Skin epidermis (tissue), 12 donors: Measurements from ENCODE around the gene LRRC55.

Source experiments
- H3K27ac ChIP-seq, 21 experiments: fragments of 200-600 bp; sonication (generic) in 11 of 21; one replicate each; pipeline ENCODE4 v1.5.0; 2020; ENCODE audit warnings: mild to moderate bottlenecking in 3 of 21, inconsistent platforms in 2 of 21, moderate library complexity in 2 of 21
- H3K4me3 ChIP-seq, 7 experiments: fragments of 200-600 bp; sonication (generic) in 2 of 7; one replicate each; pipeline ENCODE4 v1.5.0; 2020; ENCODE audit warnings: inconsistent platforms in 2 of 7, mild to moderate bottlenecking in 2 of 7, moderate library complexity in 1 of 7

Gene LRRC55

GRCh38 chr11:57196596-57196995 lies 14.8 kb downstream of the LRRC55 start:
- Histone ChIP-seq H3K27ac (no peak overlapping the region), H3K4me3 (no peak overlapping the region)

GRCh38 chr11:57197762-57198161 lies 16.0 kb downstream of the LRRC55 start:
- Histone ChIP-seq H3K27ac (no peak overlapping the region), H3K4me3 (no peak overlapping the region)

DNA sequence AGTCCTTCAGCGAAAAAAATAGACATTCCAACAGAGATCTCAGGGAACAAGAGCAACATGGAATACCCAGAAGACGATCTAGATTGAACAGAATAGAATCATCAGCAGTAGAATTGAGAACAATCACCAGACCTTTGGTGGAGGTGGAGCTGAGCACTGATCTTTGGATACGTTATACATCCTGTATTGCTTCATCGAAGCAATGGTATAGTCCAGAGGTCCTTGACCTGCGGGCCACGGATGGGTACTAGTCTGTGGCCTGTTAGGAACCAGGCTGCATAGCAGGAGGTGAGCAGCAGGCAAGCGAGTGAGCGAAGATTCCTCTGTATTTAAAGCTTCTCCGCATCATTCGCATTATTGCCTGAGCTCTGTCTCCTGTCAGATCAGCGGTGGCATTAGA lies 17.6 kb downstream of the LRRC55 start:
- Histone ChIP-seq H3K27ac (no peak overlapping the region), H3K4me3 (no peak overlapping the region)

DNA sequence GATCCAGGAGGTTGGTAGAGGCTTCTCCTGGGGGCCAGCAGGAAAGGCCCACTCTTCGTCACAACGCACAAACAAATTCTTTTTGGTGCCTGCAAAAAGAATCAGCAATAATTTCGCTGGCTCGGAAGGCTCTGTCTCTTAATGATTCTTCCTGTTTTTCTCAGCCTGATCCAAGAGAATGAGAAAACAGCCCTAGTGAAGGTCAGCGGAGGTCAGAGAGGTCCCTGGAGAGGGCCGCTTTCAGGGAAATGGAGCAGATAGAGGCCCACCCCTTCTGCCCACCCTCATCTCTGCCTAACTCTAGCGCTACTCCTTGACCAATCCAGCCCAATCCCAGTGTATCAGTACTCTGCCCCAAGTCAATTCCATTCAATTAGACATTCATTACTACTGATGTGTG lies 19.2 kb downstream of the LRRC55 start:
- peak overlapping the region in 3 of 21 experiments; percentile 45 to 64 (median 51) for H3K27ac ChIP-seq
- H3K4me3 ChIP-seq: no peak overlapping the region

GRCh38 chr11:57202281-57202680 lies 20.5 kb downstream of the LRRC55 start:
- peak overlapping the region in 2 of 21 experiments; percentile 35 to 64 for H3K27ac ChIP-seq
- H3K4me3 ChIP-seq: no peak overlapping the region

- Histone ChIP-seq H3K27ac (peak overlapping the region in 4 of 21 experiments; percentile 8 to 35 (median 25)), H3K4me3 (no peak overlapping the region)
These were observed 21.6 kb downstream of the LRRC55 start for GRCh38 chr11:57203359-57203758.

- Histone ChIP-seq H3K27ac (peak overlapping the region in 1 of 21 experiments; percentile 25), H3K4me3 (no peak overlapping the region)
These were observed 22.2 kb downstream of the LRRC55 start for GRCh38 chr11:57203882-57204480.

- peak overlapping the region in 1 of 21 experiments; percentile 14 for H3K27ac ChIP-seq
These were observed 23.4 kb downstream of the LRRC55 start for GRCh38 chr11:57205041-57205641.

GRCh38 chr11:57207168-57207567 lies 25.4 kb downstream of the LRRC55 start:
- H3K4me3 ChIP-seq: no peak overlapping the region
- peak overlapping the region in 1 of 21 experiments; percentile 54 for H3K27ac ChIP-seq

More at GRCh38 chr11:57205041-57205641, 23.4 kb downstream of the LRRC55 start:
- no peak overlapping the region for H3K4me3 ChIP-seq

DNA sequence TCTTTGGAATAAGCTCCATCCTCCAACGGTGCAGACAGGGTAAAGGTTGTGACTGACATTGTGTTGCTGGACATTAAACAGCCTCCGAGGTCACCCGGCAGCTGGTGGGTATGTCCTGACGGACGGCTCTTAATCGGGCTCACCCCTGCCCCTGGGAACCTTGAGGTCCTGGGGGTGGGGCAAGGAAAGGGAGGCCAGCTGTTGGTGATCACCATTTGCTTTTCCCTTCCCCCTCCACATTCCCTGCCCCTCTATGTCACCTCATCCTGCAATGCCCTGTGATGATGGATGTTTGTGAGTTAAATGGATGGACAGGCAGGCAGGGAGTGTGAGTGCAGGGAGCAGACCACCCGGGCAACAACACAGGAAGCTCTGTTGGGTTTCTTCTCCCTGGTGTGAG lies 29.0 kb downstream of the LRRC55 start:
- Histone ChIP-seq H3K27ac (no peak overlapping the region), H3K4me3 (no peak overlapping the region)

GRCh38 chr11:57213342-57214097 lies 31.8 kb downstream of the LRRC55 start:
- Histone ChIP-seq H3K4me3 (no peak overlapping the region), H3K27ac (peak overlapping the region in 14 of 21 experiments; percentile 5 to 83 (median 32))

DNA sequence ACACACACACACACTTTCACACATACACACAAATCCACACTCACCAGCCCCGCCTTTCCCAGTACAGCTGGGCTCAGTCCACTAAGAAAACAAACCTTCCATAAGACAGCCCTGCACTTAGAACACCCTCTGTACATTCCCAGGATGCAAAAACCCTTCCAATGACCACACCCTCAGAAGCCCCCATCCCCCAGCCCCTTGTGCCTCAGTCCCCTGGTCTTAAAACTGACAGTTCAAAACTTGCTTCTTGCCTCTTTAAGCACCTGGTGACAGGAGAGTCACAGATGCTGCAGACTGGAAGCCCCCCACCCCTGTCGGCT lies 32.3 kb downstream of the LRRC55 start:
- no peak overlapping the region for H3K4me3 ChIP-seq
- H3K27ac ChIP-seq: peak overlapping the region in 5 of 21 experiments; percentile 5 to 83 (median 59)

DNA sequence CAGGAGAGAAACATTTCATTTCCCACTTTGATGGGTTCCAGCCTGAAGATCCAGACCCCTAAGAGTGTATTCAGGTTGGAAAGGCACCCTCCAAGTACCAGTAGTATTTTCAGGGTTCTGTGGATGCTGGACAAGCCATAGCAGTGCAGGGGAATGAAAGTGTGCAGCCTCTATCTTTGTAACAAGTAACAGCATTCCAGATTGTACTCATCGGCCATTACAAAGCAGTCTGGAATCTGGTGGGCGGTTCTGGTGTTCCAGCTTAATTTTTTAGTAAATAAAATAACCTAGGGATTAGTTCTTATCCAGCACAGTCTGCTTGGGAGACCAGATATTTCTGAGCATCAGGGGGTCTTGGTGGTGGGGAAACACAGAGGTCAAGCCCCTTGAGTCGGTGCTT lies 32.7 kb downstream of the LRRC55 start:
- peak overlapping the region in 5 of 21 experiments; percentile 5 to 83 (median 59) for H3K27ac ChIP-seq
- no peak overlapping the region for H3K4me3 ChIP-seq

- no peak overlapping the region for H3K4me3 ChIP-seq
- H3K27ac ChIP-seq: no peak overlapping the region
These were observed 34.7 kb downstream of the LRRC55 start for GRCh38 chr11:57216463-57216862.

- no peak overlapping the region for H3K27ac ChIP-seq
These were observed 35.3 kb downstream of the LRRC55 start for GRCh38 chr11:57217053-57217452.

DNA sequence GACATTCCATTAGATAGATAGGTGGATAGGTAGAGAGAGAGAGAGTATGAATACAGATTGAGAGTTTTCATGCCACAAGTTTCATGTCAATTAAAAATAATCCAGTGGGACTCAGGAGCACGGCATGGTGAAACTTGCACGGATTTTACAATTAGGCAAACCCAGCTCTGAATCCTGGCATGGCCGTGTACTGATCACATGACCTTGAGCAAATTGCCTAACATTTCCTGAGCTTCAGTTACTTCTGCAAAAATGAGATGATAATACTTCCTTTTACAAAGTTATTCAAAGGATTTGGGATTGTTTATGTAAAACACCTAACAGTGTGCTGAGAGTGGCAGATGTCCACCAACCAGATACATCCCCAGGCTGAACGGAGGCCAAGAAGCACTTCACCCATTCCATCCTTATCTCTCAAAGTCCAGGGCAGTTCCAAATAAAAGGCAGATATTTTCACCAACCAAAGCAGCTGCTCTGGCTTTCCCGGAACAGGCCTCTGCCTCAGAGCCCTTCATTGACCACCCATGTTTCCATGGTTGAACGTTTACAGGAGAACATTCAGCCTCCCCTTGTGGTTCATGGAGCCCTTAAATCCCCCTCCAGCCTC lies 37.4 kb downstream of the LRRC55 start:
- H3K4me3 ChIP-seq: no peak overlapping the region
- peak overlapping the region in 2 of 21 experiments; percentile 2 to 10 for H3K27ac ChIP-seq

More at GRCh38 chr11:57217053-57217452, 35.3 kb downstream of the LRRC55 start:
- no peak overlapping the region for H3K4me3 ChIP-seq

DNA sequence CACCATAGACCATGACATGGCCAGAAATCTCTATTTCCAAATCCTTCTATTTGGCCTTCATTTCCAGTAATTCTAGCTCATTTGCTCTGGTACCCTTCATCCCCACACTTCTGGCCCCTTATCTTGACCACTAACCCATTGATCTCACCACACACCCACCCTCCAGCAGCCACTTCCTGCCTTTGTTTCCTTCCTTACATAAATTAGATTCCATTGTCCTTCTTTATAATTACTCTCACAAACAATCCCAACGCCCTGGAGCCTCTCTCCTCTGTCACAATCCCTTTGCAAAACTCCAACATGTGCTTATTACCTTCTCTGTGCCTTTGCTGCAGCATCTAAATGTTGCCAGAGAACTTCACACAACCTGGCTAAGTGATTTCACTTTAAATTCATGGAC lies 40.5 kb downstream of the LRRC55 start:
- Histone ChIP-seq H3K4me3 (no peak overlapping the region), H3K27ac (no peak overlapping the region)

DNA sequence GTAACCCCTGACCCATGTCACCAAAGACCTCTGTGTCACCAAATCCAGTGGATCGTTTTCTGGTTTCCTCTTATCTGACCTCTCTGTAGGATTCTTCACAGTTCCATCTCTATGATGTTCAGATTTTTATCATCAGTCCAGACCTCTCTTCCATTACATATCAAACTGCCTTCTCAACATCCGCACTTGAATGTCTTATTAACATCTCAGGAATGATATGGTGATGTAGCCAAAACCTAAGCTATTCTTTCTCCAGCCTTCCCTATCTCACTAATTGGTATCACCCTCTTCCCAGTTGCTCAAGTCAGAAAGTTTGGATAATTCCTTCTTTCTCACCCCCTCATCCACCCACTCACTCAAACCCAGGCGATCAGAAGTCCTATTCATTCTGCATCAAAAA lies 41.8 kb downstream of the LRRC55 start:
- Histone ChIP-seq H3K27ac (no peak overlapping the region), H3K4me3 (no peak overlapping the region)

GRCh38 chr11:57224128-57224527 lies 42.4 kb downstream of the LRRC55 start:
- Histone ChIP-seq H3K4me3 (no peak overlapping the region), H3K27ac (no peak overlapping the region)

GRCh38 chr11:57224537-57224936 lies 42.8 kb downstream of the LRRC55 start:
- Histone ChIP-seq H3K27ac (no peak overlapping the region), H3K4me3 (no peak overlapping the region)

- no peak overlapping the region for H3K27ac ChIP-seq
These were observed 46.8 kb downstream of the LRRC55 start for GRCh38 chr11:57228600-57228999.

More at GRCh38 chr11:57228600-57228999, 46.8 kb downstream of the LRRC55 start:
- no peak overlapping the region for H3K4me3 ChIP-seq
